Suprapubic skin (tissue), 4 donors: ENCODE data around the gene MCC. TPM values are rescaled to one million over a fixed set of nuclear protein-coding genes. Genes with fewer than 3 reads are reported as not detected.
A peak's percentile ranks its signal among the peaks of the same experiment; 100 is the strongest.

ENCODE experiments used
- DNase-seq, 2 donors: peaks; one replicate each; pipeline ENCODE4 v3.0.0-alpha.2; 2019; ENCODE audit warnings: low spot score in 2 of 2
- H3K27ac ChIP-seq: fragments of 200-600 bp; sonication (generic); one replicate; pipeline ENCODE4 v1.5.1; 2019
- H3K27me3 ChIP-seq: fragments of 200-600 bp; sonication (generic); one replicate; pipeline ENCODE4 v1.5.1; 2019
- H3K36me3 ChIP-seq: fragments of 200-600 bp; sonication (generic); one replicate; pipeline ENCODE4 v1.5.1; 2019
- H3K4me1 ChIP-seq: fragments of 200-600 bp; sonication (generic); one replicate; pipeline ENCODE4 v1.5.1; 2019
- H3K4me3 ChIP-seq: fragments of 200-600 bp; sonication (generic); one replicate; pipeline ENCODE4 v1.5.1; 2019; ENCODE audit warnings: mild to moderate bottlenecking
- H3K9me3 ChIP-seq: fragments of 200-600 bp; sonication (generic); one replicate; pipeline ENCODE4 v1.5.1; 2019
- EP300 ChIP-seq: sonication (generic); formaldehyde crosslinking; IDR thresholded peaks from one replicate; pipeline ENCODE4 v1.6.1; 2017; ENCODE audit warnings: antibody characterized with exemption
- POLR2A ChIP-seq, 2 donors: fragments of 450-650 bp; IDR thresholded peaks; one replicate each; pipeline ENCODE4 v1.6.1; 2017; ENCODE audit warnings: antibody characterized with exemption in 2 of 2, mild to moderate bottlenecking in 2 of 2, moderate library complexity in 2 of 2
- POLR2AphosphoS5 ChIP-seq, 3 donors: sonication (generic); formaldehyde crosslinking; IDR thresholded peaks; one replicate each; pipeline ENCODE4 v1.6.1; 2017; ENCODE audit warnings: antibody characterized with exemption in 3 of 3
- WGBS: methylation state at CpG from one replicate; pipeline ENCODE4 v1.1.5; 2018; 5-methylcytosine and 5-hydroxymethylcytosine counted together
- total RNA-seq, 4 donors: library from RNA; depleted of rRNA; stranded (reverse); fragments of >200 nt; gene quantifications; one replicate each; pipeline ENCODE4 v1.1.0, GENCODE V29; 2016
- TF ChIP-seq, protein P1 (sequence below), 2 donors: fragments of 200-600 bp in 1 of 2; fragments of 450-650 bp in 1 of 2; sonication (generic) in 1 of 2; IDR thresholded peaks; one replicate each; pipeline ENCODE4 v1.5.1; 2016 to 2019; ENCODE audit warnings: antibody characterized with exemption in 2 of 2, mild to moderate bottlenecking in 1 of 2, moderate library complexity in 1 of 2

The MCC gene
- total RNA-seq, 4 donors from 2014 or later = 67.7 to 105 (median 86.6) TPM

DNA sequence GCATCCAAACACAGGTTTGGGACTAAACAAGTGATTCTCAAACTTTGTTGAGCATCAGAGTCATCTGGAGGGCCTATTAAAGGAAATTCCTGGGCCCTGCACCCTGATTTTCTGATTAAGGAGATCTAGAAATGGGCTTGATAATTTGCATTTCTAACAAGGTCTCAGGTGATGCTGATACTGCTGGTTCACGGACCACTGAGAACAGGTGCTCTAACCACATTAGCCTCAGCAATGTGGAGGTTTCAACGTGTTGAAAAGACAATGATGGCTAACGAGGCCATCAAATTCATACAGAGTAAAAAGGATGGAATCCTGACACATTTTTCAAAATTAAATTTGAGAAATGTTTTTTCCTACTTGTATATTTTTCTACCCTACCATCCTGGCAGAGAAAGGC lies 225.6 kb downstream of the MCC start:
- TF ChIP-seq, protein P1, sequence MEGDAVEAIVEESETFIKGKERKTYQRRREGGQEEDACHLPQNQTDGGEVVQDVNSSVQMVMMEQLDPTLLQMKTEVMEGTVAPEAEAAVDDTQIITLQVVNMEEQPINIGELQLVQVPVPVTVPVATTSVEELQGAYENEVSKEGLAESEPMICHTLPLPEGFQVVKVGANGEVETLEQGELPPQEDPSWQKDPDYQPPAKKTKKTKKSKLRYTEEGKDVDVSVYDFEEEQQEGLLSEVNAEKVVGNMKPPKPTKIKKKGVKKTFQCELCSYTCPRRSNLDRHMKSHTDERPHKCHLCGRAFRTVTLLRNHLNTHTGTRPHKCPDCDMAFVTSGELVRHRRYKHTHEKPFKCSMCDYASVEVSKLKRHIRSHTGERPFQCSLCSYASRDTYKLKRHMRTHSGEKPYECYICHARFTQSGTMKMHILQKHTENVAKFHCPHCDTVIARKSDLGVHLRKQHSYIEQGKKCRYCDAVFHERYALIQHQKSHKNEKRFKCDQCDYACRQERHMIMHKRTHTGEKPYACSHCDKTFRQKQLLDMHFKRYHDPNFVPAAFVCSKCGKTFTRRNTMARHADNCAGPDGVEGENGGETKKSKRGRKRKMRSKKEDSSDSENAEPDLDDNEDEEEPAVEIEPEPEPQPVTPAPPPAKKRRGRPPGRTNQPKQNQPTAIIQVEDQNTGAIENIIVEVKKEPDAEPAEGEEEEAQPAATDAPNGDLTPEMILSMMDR (IDR thresholded peaks at IDR 0.05) = no peak
- TF ChIP-seq EP300 = no peak
- TF ChIP-seq POLR2A (IDR thresholded peaks at IDR 0.05) = no peak
- TF ChIP-seq POLR2AphosphoS5 (IDR thresholded peaks at IDR 0.05) = no peak

GRCh38 chr5:113259034-113259433 lies 229.2 kb downstream of the MCC start:
- Histone ChIP-seq H3K4me3 (no peak overlapping the region), H3K9me3 (no peaks in the 10 kb centered on the region), H3K4me1 (peaks cover 27% of the 10 kb centered on the region), H3K27ac (no peak overlapping the region), H3K27me3 (no peaks in the 10 kb centered on the region), H3K36me3 (no peaks in the 10 kb centered on the region)
- no peak for TF ChIP-seq EP300
- no peak for TF ChIP-seq POLR2A (IDR thresholded peaks at IDR 0.05)
- no peak for TF ChIP-seq POLR2AphosphoS5 (IDR thresholded peaks at IDR 0.05)
- TF ChIP-seq, protein P1 (IDR thresholded peaks at IDR 0.05) = no peak
- no peak for DNase-seq

More for the DNA sequence above, 225.6 kb downstream of the MCC start:
- Histone ChIP-seq H3K4me3 (no peak overlapping the region), H3K9me3 (no peaks in the 10 kb centered on the region), H3K27ac (no peak overlapping the region), H3K4me1 (peaks cover 30% of the 10 kb centered on the region), H3K27me3 (no peaks in the 10 kb centered on the region), H3K36me3 (no peaks in the 10 kb centered on the region)
- WGBS = 91% methylated on average over 3 of the region's 3 CpGs
- no peak for DNase-seq

GRCh38 chr5:113257545-113257944 lies 230.7 kb downstream of the MCC start:
- no peak for DNase-seq
- Histone ChIP-seq H3K9me3 (no peaks in the 10 kb centered on the region), H3K4me3 (no peak overlapping the region), H3K4me1 (peaks cover 33% of the 10 kb centered on the region), H3K36me3 (no peaks in the 10 kb centered on the region), H3K27me3 (no peaks in the 10 kb centered on the region), H3K27ac (no peak overlapping the region)
- 80% methylated on average over 7 of the region's 7 CpGs for WGBS
- TF ChIP-seq POLR2AphosphoS5 (IDR thresholded peaks at IDR 0.05) (no peak), POLR2A (IDR thresholded peaks at IDR 0.05) (no peak), EP300 (no peak)
- TF ChIP-seq, protein P1 (IDR thresholded peaks at IDR 0.05) = no peak

DNA sequence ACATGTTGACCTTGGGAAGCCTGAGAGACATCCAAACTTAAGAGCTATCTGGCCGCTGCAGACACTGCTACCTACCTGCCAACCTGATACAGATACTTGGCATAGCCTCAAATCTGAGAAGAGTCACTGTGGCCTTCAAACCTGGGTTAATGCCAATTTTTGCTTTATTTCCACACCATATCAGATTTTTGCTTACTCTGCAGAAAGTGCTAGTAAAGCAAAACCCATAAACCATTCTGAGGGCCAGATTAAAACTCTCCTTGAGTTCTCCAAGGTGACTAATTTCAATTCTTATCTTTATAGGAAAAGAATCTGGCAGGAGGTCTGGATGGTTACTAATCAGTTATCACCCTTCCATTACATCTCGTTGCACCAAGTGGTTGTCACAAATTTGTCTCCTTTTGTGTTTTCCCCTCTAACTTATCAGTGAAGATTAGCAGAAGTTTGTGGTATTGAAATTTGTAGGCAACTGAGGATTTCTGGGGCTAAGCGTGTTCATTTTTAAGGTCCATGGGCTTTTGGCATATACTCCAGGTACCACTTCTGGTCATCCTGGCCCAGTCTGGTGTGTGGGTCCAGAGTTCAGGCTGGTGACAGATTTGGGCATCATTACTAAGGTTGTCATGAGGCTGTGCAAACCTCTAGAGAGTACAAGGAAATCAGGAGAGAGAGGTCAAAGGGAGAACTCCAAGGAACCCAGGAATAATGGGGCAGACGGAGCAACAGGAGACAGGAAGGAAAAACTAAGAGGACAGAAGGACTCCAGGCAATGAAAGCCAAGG lies 231.4 kb downstream of the MCC start:
- Histone ChIP-seq H3K27me3 (no peaks in the 10 kb centered on the region), H3K4me1 (peaks cover 37% of the 10 kb centered on the region), H3K4me3 (no peak overlapping the region), H3K27ac (no peak overlapping the region), H3K36me3 (no peaks in the 10 kb centered on the region), H3K9me3 (no peaks in the 10 kb centered on the region)
- DNase-seq = no peak
- TF ChIP-seq POLR2A (IDR thresholded peaks at IDR 0.05) (no peak), POLR2AphosphoS5 (IDR thresholded peaks at IDR 0.05) (no peak)
- WGBS = 81% methylated on average over 4 of the region's 4 CpGs

GRCh38 chr5:113255579-113256386 lies 232.5 kb downstream of the MCC start:
- H3K4me1 ChIP-seq = peaks cover 46% of the 10 kb centered on the region
- TF ChIP-seq POLR2A (IDR thresholded peaks at IDR 0.05) (no peak), EP300 (no peak), POLR2AphosphoS5 (IDR thresholded peaks at IDR 0.05) (no peak)
- TF ChIP-seq, protein P1 (IDR thresholded peaks at IDR 0.05) = no peak
- H3K4me3 ChIP-seq = no peak overlapping the region
- no peaks in the 10 kb centered on the region for H3K36me3 ChIP-seq
- 38% methylated on average over 5 of the region's 5 CpGs for WGBS
- no peaks in the 10 kb centered on the region for H3K27me3 ChIP-seq
- no peaks in the 10 kb centered on the region for H3K9me3 ChIP-seq
- H3K27ac ChIP-seq = peak overlapping the region; percentile 70
- DNase-seq = no peak
